ENCODE measurements around the gene RNF125.

DNA sequence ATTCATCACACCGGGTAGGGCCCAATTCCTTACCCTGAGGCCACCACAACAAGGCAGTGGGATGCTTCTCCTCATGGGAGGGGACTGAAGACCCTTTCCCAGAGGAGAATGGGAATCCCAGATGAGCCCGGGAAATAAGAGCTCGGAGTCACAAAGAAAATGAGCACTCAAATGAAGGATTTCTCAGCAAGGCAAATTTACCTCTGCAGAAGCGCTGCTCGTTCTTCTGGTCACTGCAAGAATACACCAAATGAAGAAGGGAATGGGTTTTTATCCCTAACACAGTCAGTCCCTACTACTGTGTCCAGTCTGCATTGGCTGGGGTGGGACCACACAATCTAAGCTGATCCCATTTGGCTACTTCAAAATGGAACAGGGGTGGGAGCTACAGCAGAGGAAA, 40.0 kb upstream of the RNF125 start:
- TF ChIP-seq GATA3 (IDR thresholded peaks at IDR 0.05; ENCODE audit: low read depth, low read length) (no peak), GATA2 (IDR thresholded peaks at IDR 0.05; ENCODE audit: low read depth, low read length) (no peak)

Data from SH-SY5Y (cell line).